GM18511 (cell line): ENCODE measurements around the gene SENP6.
"Not testable (repeated sequence)": the region's sequence is repeated elsewhere in the genome, so short reads cannot be mapped to it uniquely, and the experiment has no call there.

Experiments used
- ATAC-seq: cut with Tn5 transposase; IDR thresholded peaks from one replicate; pipeline ENCODE4 v1.9.1; 2021; ENCODE audit warnings: mild to moderate bottlenecking, moderate library complexity; ENCODE audit not compliant: unreplicated experiment

The SENP6 gene

DNA sequence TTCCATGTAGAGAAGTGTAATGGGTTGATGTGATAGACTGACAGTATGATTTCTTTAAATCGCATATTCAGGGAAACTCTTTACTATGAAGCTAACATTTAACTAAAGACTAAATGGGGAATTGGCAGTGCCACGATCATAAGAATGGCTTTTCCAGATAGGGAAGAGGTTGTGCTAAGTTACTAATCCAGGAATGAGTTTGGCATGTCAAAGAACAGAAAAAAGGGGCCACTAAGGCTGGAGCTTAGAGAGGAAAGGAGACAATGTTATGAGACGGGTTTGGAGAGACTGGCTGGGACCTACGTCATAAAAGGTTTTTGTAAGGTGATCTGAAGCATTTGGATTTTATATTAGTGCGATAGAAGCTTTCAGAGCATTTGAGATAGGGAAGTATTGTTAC lies 40.6 kb downstream of the SENP6 start:
- ATAC-seq, result no peak

GRCh38 chr6:75643173-75643572 lies 41.5 kb downstream of the SENP6 start:
- no peak for ATAC-seq

- ATAC-seq, result peak; percentile 75
Measured at GRCh38 chr6:75656479-75656878, 54.8 kb downstream of the SENP6 start.

DNA sequence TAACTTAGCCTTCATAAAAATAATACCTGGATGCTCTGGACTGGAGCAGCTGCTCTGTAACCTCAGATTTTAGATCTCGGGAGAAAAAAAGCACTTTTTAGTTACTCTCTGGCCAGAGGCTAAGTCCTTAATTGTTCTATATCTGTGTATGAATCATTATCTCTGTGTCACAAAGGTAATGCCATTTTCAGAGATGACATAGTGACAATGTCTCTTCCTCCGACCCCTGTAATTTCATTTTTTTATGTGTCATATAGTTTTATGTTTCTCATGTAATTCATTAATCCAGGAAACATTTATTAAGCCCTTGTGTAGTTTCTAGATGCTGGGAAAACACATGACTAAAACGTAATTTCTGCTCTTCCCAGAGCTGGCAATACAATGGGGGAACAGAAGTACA lies 55.6 kb downstream of the SENP6 start:
- ATAC-seq, result no peak

- ATAC-seq, result no peak
Measured at GRCh38 chr6:75666592-75666991, 64.9 kb downstream of the SENP6 start.

DNA sequence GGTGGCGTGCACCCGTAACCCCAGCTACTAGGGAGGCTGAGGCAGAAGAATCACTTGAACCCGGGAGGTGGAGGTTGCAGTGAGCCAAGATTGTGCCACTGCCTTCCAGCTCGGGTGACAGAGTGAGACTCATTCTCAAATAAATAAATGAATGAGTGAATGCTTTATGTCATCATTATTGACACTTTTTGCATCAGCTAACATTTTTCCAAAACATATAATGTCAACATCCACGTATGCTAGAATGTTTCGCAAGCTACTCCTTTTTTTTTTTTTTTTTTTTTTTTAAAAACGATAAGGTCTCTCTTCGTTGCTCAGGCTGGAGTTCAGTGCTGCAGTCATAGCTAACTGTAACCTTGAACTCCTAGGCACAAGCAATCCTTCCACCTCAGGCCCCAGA lies 72.2 kb downstream of the SENP6 start:
- ATAC-seq, result no peak

- no peak for ATAC-seq
Measured at GRCh38 chr6:75676377-75676776, 74.7 kb downstream of the SENP6 start.

- ATAC-seq, result not testable (repeated sequence)
Measured at GRCh38 chr6:75682548-75682947, 80.9 kb downstream of the SENP6 start.

DNA sequence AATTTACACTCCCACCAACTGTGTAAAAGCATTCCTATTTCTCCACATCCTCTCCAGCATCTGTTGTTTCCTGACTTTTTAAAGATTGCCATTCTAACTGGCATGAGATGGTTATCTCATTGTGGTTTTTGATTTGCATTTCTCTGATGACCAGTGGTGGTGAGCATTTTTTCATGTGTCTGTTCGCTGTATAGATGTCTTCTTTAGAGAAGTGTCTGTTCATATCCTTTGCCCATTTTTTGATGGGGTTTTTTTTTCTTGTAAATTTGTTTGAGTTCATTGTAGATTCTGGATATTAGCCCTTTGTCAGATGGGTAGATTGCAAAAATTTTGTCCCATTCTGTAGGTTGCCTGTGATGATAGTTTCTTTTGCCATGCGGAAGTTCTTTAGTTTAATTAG lies 81.3 kb downstream of the SENP6 start:
- not testable (repeated sequence) for ATAC-seq

DNA sequence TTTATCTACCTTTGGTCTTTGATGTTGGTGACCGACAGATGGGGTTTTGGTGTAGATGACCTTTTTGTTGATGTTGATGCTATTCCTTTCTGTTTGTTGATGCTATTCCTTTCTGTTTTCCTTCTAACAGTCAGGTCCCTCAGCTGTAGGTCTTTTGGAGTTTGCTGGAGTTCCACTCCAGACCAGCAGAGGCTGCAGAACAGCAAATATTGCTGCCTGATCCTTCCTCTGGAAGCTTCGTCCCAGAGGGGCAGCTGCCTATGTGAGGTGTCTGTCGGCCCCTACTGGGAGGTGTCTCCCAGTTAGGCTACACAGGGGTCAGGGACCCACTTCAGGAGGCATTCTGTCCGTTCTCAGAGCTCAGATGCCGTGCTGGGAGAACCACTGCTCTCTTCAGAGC lies 85.9 kb downstream of the SENP6 start:
- not testable (repeated sequence) for ATAC-seq

- ATAC-seq, result not testable (repeated sequence)
Measured at GRCh38 chr6:75687937-75688336, 86.3 kb downstream of the SENP6 start.

- no peak for ATAC-seq
Measured at GRCh38 chr6:75689576-75689975, 87.9 kb downstream of the SENP6 start.

DNA sequence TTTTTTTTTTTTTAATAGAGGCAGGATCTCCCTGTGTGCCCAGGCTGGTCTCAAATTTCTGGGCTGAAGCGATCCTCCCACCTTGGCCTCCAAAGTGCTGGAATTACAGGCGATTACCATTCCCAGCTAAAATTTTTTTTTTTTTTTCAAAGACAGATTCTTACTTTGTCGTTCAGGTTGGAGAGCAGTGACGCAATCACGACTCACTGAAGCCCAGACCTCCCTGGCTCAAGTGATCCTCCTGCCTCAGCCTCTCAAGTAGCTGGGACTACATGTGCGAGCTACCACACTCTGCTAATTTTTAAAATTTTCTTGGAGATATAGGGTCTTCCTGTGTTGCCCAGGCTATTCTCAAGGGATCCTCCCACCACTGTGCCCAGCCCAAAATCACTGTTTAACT lies 89.3 kb downstream of the SENP6 start:
- no peak for ATAC-seq

DNA sequence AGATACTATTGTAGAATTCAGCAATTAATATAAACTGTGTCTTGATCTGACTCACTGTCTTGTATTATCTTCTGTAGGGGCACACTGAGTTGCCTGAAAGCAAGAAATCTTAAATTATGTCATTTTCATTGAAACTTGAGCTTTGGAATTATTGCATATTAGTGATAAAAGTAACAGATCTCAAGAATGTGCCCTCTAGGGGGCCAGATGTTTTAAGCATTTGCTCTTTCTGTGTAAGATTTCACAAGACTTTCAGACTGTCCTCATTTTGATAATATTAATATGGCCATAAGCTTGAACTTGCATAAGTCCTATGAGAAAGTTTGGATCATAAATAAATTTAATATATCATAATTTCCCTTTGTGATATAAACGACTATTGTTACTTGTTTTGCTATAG lies 91.9 kb downstream of the SENP6 start:
- no peak for ATAC-seq

GRCh38 chr6:75694406-75694805 lies 92.7 kb downstream of the SENP6 start:
- ATAC-seq, result no peak

DNA sequence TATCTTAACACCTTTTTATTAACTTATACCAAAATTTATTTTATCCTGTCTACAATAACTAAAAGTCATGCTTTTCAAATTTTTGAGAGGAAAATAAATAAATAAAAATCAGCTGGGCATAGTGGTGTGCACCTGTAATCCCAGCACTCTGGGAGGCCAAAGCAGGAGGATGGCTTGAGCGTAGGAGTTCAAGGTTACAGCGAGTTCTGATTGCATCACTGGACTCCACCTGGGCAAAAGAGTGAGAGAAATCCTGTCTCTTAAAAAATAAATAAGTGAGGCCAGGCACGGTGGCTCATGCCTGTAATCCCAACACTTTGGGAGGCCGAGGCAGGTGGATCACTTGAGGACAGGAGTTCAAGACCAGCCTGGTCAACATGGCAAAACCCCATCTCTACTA lies 106.7 kb downstream of the SENP6 start:
- ATAC-seq, result not testable (repeated sequence)

- no peak for ATAC-seq
Measured at GRCh38 chr6:75711173-75711572, 109.5 kb downstream of the SENP6 start.

GRCh38 chr6:75719133-75719532 lies 117.5 kb downstream of the SENP6 start:
- ATAC-seq, result no peak

GRCh38 chr6:75723382-75723781 lies 121.7 kb downstream of the SENP6 start:
- no peak for ATAC-seq

DNA sequence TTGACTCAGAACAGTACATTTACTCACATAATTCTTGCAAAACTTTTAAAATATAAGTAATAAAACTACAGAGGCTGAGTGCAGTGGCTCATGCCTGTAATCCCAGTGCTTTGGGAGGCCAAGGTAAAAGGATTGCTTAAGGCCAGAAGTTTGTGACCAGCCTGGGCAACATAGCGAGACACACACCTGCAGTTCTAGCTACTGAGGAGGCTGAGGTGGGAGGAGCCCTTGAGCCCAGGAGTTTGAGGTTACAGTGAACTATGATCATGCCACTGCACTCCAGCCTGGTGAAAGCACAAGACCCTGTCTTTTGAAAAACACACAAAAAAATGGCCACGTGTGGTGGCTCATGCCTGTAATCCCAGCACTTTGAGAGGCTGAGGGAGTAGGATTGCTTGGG lies 125.5 kb downstream of the SENP6 start:
- no peak for ATAC-seq

DNA sequence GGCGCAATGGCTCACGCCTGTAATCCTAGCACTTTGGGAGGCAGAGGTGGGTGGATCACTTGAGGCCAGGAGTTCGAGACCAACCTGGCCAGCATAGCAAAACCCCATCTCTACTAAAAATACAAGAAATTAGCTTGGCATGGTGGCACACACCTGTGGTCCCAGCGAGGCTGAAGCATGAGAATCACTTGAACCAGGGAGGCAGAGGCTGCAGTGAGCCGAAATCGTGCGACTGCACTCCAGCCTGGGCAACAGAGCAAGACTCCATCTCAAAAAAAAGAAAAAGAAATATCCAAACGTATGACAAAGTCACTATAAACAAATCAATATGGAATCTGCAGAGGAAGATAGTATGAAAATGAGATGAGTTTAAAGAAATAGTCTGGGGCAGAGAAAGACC lies 129.3 kb downstream of the SENP6 start:
- ATAC-seq, result not testable (repeated sequence)

DNA sequence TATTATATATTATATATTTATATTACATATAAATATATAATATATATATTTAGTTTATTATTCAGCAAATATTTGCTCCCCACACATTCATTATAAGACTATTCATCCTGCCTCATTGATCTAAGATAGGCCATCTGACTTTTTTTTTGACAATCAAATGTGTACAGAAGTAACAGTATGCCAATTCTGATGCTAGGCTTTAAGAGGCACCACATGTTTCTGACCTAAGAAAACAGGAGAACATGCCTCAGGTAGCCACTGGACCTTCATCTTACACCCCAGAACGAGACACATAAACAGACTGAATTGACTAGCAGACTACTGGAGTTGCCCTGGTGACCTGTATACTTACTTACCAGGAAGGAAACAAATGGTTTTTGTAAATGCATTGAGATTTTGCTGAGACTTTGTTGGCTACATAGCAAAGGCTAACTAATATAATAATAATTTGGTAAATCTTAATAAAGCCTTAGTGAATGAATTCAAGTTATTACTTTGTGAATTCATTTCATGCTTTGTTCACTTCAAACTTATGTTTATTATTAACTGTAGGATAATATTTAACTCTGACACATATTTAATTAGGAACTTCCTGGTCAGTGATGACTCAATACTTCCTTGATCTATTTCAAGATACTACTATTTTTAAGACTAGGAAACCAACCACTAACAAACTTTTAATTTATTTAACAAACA lies 134.0 kb downstream of the SENP6 start:
- ATAC-seq, result peak; percentile 95

DNA sequence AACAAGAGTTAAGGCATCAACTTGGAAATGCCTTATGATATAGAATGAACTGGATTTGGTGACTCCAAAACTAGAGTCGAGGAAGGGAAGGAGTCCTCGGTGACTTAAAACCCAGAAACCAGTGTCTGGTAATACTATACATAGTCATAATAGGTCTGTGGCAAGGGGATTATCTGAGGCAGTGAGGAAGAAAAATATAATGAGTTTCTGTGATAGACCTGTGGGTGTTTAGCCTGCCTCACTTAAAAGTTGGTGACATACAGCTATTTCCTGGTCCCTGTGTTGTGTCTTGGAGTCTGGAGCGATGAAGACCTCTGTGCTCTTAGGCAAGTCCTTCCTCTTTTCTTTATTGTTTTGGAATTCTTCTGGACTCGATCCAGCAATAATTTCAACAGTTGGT lies 142.3 kb downstream of the SENP6 start:
- ATAC-seq, result peak; percentile 21
